ENCODE data around the gene ULK2. TPM values are rescaled to one million over a fixed set of nuclear protein-coding genes. Genes with fewer than 3 reads are reported as not detected.

Gene ULK2
- total RNA-seq, 2 donors from 2014 or later: 3.5 to 7.0 TPM

- no peaks in the 10 kb centered on the region for H3K9me3 ChIP-seq
- no peak for DNase-seq
- H3K36me3 ChIP-seq: no peaks in the 10 kb centered on the region
- H3K4me3 ChIP-seq: no peak overlapping the region
- no peak overlapping the region for H3K9ac ChIP-seq (ENCODE audit: low read depth in 2 of 2, low read length in 2 of 2)
- intact Hi-C loops (cut with DNase I): loop anchor here (10.0 kb wide), 1 partner anchor 66 kb away; no protein-coding TSS in a partner anchor
- H3K27ac ChIP-seq: no peak overlapping the region
- H3K4me1 ChIP-seq: peaks cover 3% of the 10 kb centered on the region
- H3K27me3 ChIP-seq: no peaks in the 10 kb centered on the region
- TF ChIP-seq CTCF (IDR thresholded peaks at IDR 0.05): no peak
Observed at GRCh38 chr17:19740933-19741332, 126.8 kb downstream of the ULK2 start.

- no peak for DNase-seq
- H3K4me3 ChIP-seq: no peak overlapping the region
- H3K9ac ChIP-seq (ENCODE audit: low read depth in 2 of 2, low read length in 2 of 2): no peak overlapping the region
- H3K4me1 ChIP-seq: peaks cover 1% of the 10 kb centered on the region
- no peak for TF ChIP-seq CTCF (IDR thresholded peaks at IDR 0.05)
- no peak overlapping the region for H3K27ac ChIP-seq
- H3K27me3 ChIP-seq: no peaks in the 10 kb centered on the region
- H3K36me3 ChIP-seq: no peaks in the 10 kb centered on the region
- intact Hi-C loops (cut with DNase I): loop anchor here (10.0 kb wide), 1 partner anchor 65 kb away; no protein-coding TSS in a partner anchor
- H3K9me3 ChIP-seq: no peaks in the 10 kb centered on the region
Observed at GRCh38 chr17:19739241-19740201, 128.2 kb downstream of the ULK2 start.

- Histone ChIP-seq H3K27me3 (no peaks in the 10 kb centered on the region), H3K9me3 (no peaks in the 10 kb centered on the region), H3K4me3 (no peak overlapping the region), H3K9ac (ENCODE audit: low read depth in 2 of 2, low read length in 2 of 2) (no peak overlapping the region), H3K27ac (no peak overlapping the region), H3K36me3 (no peaks in the 10 kb centered on the region), H3K4me1 (peaks cover 3% of the 10 kb centered on the region)
- DNase-seq: no peak
- intact Hi-C loops (cut with DNase I): no loop called here
- no peak for TF ChIP-seq CTCF (IDR thresholded peaks at IDR 0.05)
Observed at GRCh38 chr17:19738757-19739156, 129.0 kb downstream of the ULK2 start.

GRCh38 chr17:19738073-19738449 is 129.7 kb downstream of the ULK2 start:
- H3K9ac ChIP-seq (ENCODE audit: low read depth in 2 of 2, low read length in 2 of 2): no peak overlapping the region
- no peak for DNase-seq
- no peaks in the 10 kb centered on the region for H3K36me3 ChIP-seq

More at GRCh38 chr17:19738073-19738449, 129.7 kb downstream of the ULK2 start:
- TF ChIP-seq CTCF (IDR thresholded peaks at IDR 0.05): no peak
- Histone ChIP-seq H3K27ac (no peak overlapping the region), H3K27me3 (no peaks in the 10 kb centered on the region), H3K4me3 (no peak overlapping the region), H3K9me3 (no peaks in the 10 kb centered on the region), H3K4me1 (peaks cover 3% of the 10 kb centered on the region)
- intact Hi-C loops (cut with DNase I): no loop called here

Measured in colonic mucosa (tissue), 4 donors.